Medulla oblongata (tissue), 1 donor: Measurements from ENCODE around the gene HTR3A.

Experiments used
- DNase-seq: peaks from one replicate; pipeline ENCODE4 v3.0.0-alpha.2; 2015; ENCODE audit errors: extremely low spot score

The HTR3A gene

GRCh38 chr11:113979431-113979830 is 4.5 kb downstream of the HTR3A start:
- DNase-seq: no peak

- DNase-seq: no peak
Observed at GRCh38 chr11:113980785-113981184, 5.9 kb downstream of the HTR3A start.

GRCh38 chr11:113982306-113982705 is 7.4 kb downstream of the HTR3A start:
- DNase-seq: no peak

GRCh38 chr11:113984781-113985180 is 9.9 kb downstream of the HTR3A start:
- no peak for DNase-seq

- no peak for DNase-seq
Observed at GRCh38 chr11:113985906-113986305, 11.0 kb downstream of the HTR3A start.

- DNase-seq: no peak
Observed at GRCh38 chr11:113986351-113987140, 11.6 kb downstream of the HTR3A start.

- DNase-seq: no peak
Observed at GRCh38 chr11:113989381-113989780, 14.5 kb downstream of the HTR3A start.

GRCh38 chr11:113989916-113990315 is 15.0 kb downstream of the HTR3A start:
- no peak for DNase-seq

- DNase-seq: peak; percentile 7
Observed at GRCh38 chr11:113991170-113991569, 16.3 kb downstream of the HTR3A start.

GRCh38 chr11:113991718-113992458 is 17.0 kb downstream of the HTR3A start:
- DNase-seq: peak; percentile 37

GRCh38 chr11:113992459-113993110 is 17.7 kb downstream of the HTR3A start:
- no peak for DNase-seq

- DNase-seq: peak; percentile 26
Observed at GRCh38 chr11:113994077-113994954, 19.4 kb downstream of the HTR3A start.

GRCh38 chr11:113997473-113997872 is 22.6 kb downstream of the HTR3A start:
- no peak for DNase-seq

GRCh38 chr11:113998574-113998973 is 23.7 kb downstream of the HTR3A start:
- DNase-seq: no peak

GRCh38 chr11:114000526-114000925 is 25.6 kb downstream of the HTR3A start:
- no peak for DNase-seq

GRCh38 chr11:114001416-114001815 is 26.5 kb downstream of the HTR3A start:
- DNase-seq: no peak

- DNase-seq: no peak
Observed at GRCh38 chr11:114008331-114008730, 33.4 kb downstream of the HTR3A start.

- DNase-seq: no peak
Observed at GRCh38 chr11:114010931-114011330, 36.0 kb downstream of the HTR3A start.

GRCh38 chr11:114011443-114011842 is 36.5 kb downstream of the HTR3A start:
- no peak for DNase-seq

GRCh38 chr11:114015117-114015516 is 40.2 kb downstream of the HTR3A start:
- no peak for DNase-seq

- no peak for DNase-seq
Observed at GRCh38 chr11:114016986-114017385, 42.1 kb downstream of the HTR3A start.

GRCh38 chr11:114017723-114018122 is 42.8 kb downstream of the HTR3A start:
- DNase-seq: no peak
